Sigmoid colon (tissue), 7 donors: ENCODE data around the gene DIRAS1. TPM values are rescaled to one million over a fixed set of nuclear protein-coding genes. Genes with fewer than 3 reads are reported as not detected.
"Not testable (repeated sequence)": the region's sequence is repeated elsewhere in the genome, so short reads cannot be mapped to it uniquely, and the experiment has no call there.

Experiments used
- DNase-seq: peaks from one replicate; pipeline ENCODE4 v3.0.0-alpha.2; 2019
- H3K27ac ChIP-seq, 4 donors: fragments of 200-600 bp; sonication (generic); one replicate each; pipeline ENCODE4 v1.5.1; 2016 to 2019; ENCODE audit warnings: mild to moderate bottlenecking in 1 of 4
- H3K27me3 ChIP-seq, 3 donors: fragments of 200-600 bp; sonication (generic); one replicate each; pipeline ENCODE4 v1.5.1; 2019; ENCODE audit warnings: mild to moderate bottlenecking in 1 of 3
- H3K36me3 ChIP-seq, 4 donors: fragments of 200-600 bp; sonication (generic); one replicate each; pipeline ENCODE4 v1.5.1; 2016 to 2019
- H3K4me1 ChIP-seq, 4 donors: fragments of 200-600 bp; sonication (generic); one replicate each; pipeline ENCODE4 v1.5.1; 2017 to 2019
- H3K4me3 ChIP-seq, 4 donors: fragments of 200-600 bp; sonication (generic); one replicate each; pipeline ENCODE4 v1.5.1; 2017 to 2019; ENCODE audit warnings: mild to moderate bottlenecking in 2 of 4, moderate library complexity in 1 of 4
- H3K9me3 ChIP-seq, 4 donors: fragments of 200-600 bp in 3 of 4; sonication (generic) in 3 of 4; one replicate each; pipeline versions ENCODE4 v1.5.1 to v1.6.1; 2013 to 2019
- CTCF ChIP-seq, 4 experiments: fragments of 450-650 bp in 3 of 4; fragments of 200-600 bp in 1 of 4; IDR thresholded peaks; one replicate each; pipeline ENCODE4 v1.5.1; 2016 to 2019; ENCODE audit warnings: antibody characterized with exemption in 4 of 4, mild to moderate bottlenecking in 3 of 4, moderate library complexity in 2 of 4
- EP300 ChIP-seq, 4 donors: sonication (generic); formaldehyde crosslinking; IDR thresholded peaks; one replicate each; pipeline ENCODE4 v1.6.1; 2017; ENCODE audit warnings: antibody characterized with exemption in 4 of 4
- POLR2A ChIP-seq, 2 donors: fragments of 450-650 bp; IDR thresholded peaks; one replicate each; pipeline ENCODE4 v1.6.1; 2016; ENCODE audit warnings: antibody characterized with exemption in 2 of 2, mild to moderate bottlenecking in 2 of 2, moderate library complexity in 2 of 2
- POLR2AphosphoS5 ChIP-seq, 4 donors: sonication (generic); formaldehyde crosslinking; IDR thresholded peaks; one replicate each; pipeline ENCODE4 v1.6.1; 2017; ENCODE audit warnings: antibody characterized with exemption in 4 of 4
- WGBS, 2 donors: extraction: QIAGEN DNeasy Blood & Tissue Kit; methylation state at CpG; one replicate each; pipeline ENCODE4 v1.1.7; 2013; 5-methylcytosine and 5-hydroxymethylcytosine counted together
- intact Hi-C: fragments of 100-400 bp; cut with DNase I; formaldehyde crosslinking; loops from one replicate; pipeline ENCODE4 v1.15.1; 2023
- polyA plus RNA-seq, 3 donors: library from polyadenylated mRNA; stranded (reverse); fragments of 200-250 nt; gene quantifications; one replicate each; pipeline ENCODE4 v1.2.3, GENCODE V29; 2013
- total RNA-seq, 4 donors: library from RNA; depleted of rRNA; stranded (reverse); fragments of >200 nt; gene quantifications; one replicate each; pipeline ENCODE4 v1.1.0, GENCODE V29; 2016
- donor health status: healthy with polysubstance abuse.
- donor health status: Bipolar disorder and iron deficiency.
- donor health status: healthy.

Gene DIRAS1
- total and polyA plus RNA-seq, 7 donors, result 0.33 to 2.2 (median 1.4) TPM

- intact Hi-C loops, result no loop called here
- peaks cover 0 to 15% (median 8%) of the 10 kb centered on the region in 4 donors for H3K4me1 ChIP-seq
- no peaks in the 10 kb centered on the region for H3K9me3 ChIP-seq
- TF ChIP-seq POLR2AphosphoS5 (IDR thresholded peaks at IDR 0.05), result peak in 1 of 4 donors; percentile 37
- TF ChIP-seq POLR2A (IDR thresholded peaks at IDR 0.05), result no peak
- no peak overlapping the region for H3K27ac ChIP-seq
- no peak overlapping the region for H3K4me3 ChIP-seq
- no peaks in the 10 kb centered on the region for H3K27me3 ChIP-seq
- no peak for DNase-seq
- 87 to 93% methylated on average over 2 of the region's 2 CpGs for WGBS, 2 donors
- no peaks in the 10 kb centered on the region for H3K36me3 ChIP-seq
Observed at GRCh38 chr19:2679439-2679838, 41.7 kb downstream of the DIRAS1 start.

GRCh38 chr19:2678948-2679347 is 42.2 kb downstream of the DIRAS1 start:
- H3K27ac ChIP-seq, H3K9me3 ChIP-seq, DNase-seq, H3K27me3 ChIP-seq, H3K36me3 ChIP-seq, intact Hi-C loops, H3K4me3 ChIP-seq: not testable (repeated sequence)
- peaks cover 0 to 15% (median 9%) of the 10 kb centered on the region in 4 donors for H3K4me1 ChIP-seq
- 93 to 95% methylated on average over 5 of the region's 5 CpGs for WGBS, 2 donors

- Histone ChIP-seq H3K9me3 (no peaks in the 10 kb centered on the region), H3K4me3 (no peak overlapping the region), H3K4me1 (peaks cover 0 to 15% (median 9%) of the 10 kb centered on the region in 4 donors), H3K27me3 (no peaks in the 10 kb centered on the region), H3K36me3 (no peaks in the 10 kb centered on the region), H3K27ac (no peak overlapping the region)
- WGBS, 2 donors, result 64% methylated on average over 8 of the region's 8 CpGs
- TF ChIP-seq POLR2AphosphoS5 (IDR thresholded peaks at IDR 0.05) (no peak), CTCF (IDR thresholded peaks at IDR 0.05) (no peak), EP300 (IDR thresholded peaks at IDR 0.05) (no peak), POLR2A (IDR thresholded peaks at IDR 0.05) (no peak)
- intact Hi-C loops, result no loop called here
- DNase-seq, result no peak
Observed at GRCh38 chr19:2678044-2678671, 43.0 kb downstream of the DIRAS1 start.

DNA sequence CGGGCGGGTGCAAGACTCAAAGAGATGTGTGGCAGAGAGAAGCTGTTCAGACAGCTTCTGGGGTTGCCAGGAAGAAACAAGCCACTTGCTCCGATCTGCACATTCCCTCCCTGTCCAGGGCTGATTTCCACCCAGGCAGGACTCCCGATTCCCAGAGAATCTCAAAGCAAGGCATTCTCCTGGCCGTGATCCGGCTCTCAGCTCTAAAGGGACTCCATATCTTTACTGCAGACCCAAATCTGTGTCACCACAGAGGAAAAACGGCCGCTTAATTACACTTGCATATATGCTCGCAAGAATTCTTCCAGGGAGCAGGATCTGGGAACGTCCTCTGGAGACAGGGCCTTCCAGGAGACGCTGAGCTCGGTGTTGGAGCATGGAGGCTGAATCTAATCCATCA is 44.3 kb downstream of the DIRAS1 start:
- intact Hi-C loops, result no loop called here

DNA sequence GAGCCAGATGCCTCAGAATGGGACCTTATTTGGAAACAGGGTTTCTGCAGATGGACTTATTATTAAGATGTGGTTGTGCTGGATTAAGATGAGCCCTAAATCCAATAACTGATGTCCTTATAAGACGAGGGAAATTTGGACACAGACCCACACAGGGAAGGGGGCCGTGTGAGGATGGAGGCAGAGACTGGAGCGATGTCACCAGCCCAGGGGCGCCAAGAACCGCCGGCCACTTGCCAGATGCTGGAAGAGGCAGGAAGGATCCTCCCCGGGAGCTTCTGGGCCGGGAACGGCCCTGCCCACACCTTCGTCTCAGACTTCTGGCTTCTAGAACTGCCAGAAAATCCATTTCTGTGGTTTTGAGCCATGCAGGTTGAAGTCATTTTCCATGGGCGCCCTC is 45.3 kb downstream of the DIRAS1 start:
- no peak for TF ChIP-seq EP300 (IDR thresholded peaks at IDR 0.05)
- TF ChIP-seq CTCF (IDR thresholded peaks at IDR 0.05), result no peak
- no peak for TF ChIP-seq POLR2A (IDR thresholded peaks at IDR 0.05)
- no peak for TF ChIP-seq POLR2AphosphoS5 (IDR thresholded peaks at IDR 0.05)
- Histone ChIP-seq H3K4me1 (peaks cover 0 to 15% (median 9%) of the 10 kb centered on the region in 4 donors), H3K27ac (peak overlapping the region in 2 of 4 donors; percentile 53 to 80), H3K27me3 (no peaks in the 10 kb centered on the region), H3K9me3 (no peaks in the 10 kb centered on the region), H3K36me3 (no peaks in the 10 kb centered on the region), H3K4me3 (peak overlapping the region in 1 of 4 donors; percentile 37)
- intact Hi-C loops, result no loop called here
- 74 to 76% methylated on average over 11 of the region's 11 CpGs for WGBS, 2 donors
- no peak for DNase-seq

More for the DNA sequence above, 44.3 kb downstream of the DIRAS1 start:
- no peaks in the 10 kb centered on the region for H3K27me3 ChIP-seq
- H3K36me3 ChIP-seq, result no peaks in the 10 kb centered on the region
- H3K27ac ChIP-seq, result peak overlapping the region in 1 of 4 donors; percentile 80
- H3K4me1 ChIP-seq, result peaks cover 0 to 15% (median 9%) of the 10 kb centered on the region in 4 donors
- DNase-seq, result no peak
- 83 to 90% methylated on average over 12 of the region's 12 CpGs for WGBS, 2 donors
- no peak for TF ChIP-seq CTCF (IDR thresholded peaks at IDR 0.05)
- no peak for TF ChIP-seq POLR2A (IDR thresholded peaks at IDR 0.05)
- no peak for TF ChIP-seq POLR2AphosphoS5 (IDR thresholded peaks at IDR 0.05)
- no peak for TF ChIP-seq EP300 (IDR thresholded peaks at IDR 0.05)
- H3K4me3 ChIP-seq, result no peak overlapping the region
- H3K9me3 ChIP-seq, result no peaks in the 10 kb centered on the region

DNA sequence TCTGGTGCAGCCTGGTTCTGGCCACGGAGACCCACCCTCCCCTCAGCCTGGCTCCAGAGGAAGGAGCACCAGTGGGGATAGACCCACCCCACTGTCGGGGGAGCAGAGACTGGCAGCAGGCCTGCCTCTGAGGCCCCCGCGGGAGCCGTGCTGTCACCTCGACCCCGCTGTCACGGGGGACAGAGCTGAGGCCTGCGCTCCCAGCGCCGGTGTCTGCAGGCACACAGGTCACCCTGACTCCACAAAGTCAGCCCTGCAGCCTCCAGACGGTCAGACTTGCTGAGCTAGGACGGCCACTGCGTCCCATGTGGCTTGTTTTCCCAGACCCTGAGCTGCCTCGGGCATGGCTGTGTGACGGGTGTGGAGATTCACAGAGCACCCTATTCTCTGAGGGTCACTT is 51.0 kb downstream of the DIRAS1 start:
- Histone ChIP-seq H3K4me3 (no peak overlapping the region), H3K27ac (no peak overlapping the region), H3K9me3 (no peaks in the 10 kb centered on the region), H3K4me1 (peaks cover 0 to 5% (median 4%) of the 10 kb centered on the region in 4 donors), H3K27me3 (no peaks in the 10 kb centered on the region), H3K36me3 (no peaks in the 10 kb centered on the region)
- WGBS, 2 donors, result 83 to 89% methylated on average over 16 of the region's 16 CpGs
- no peak for TF ChIP-seq POLR2AphosphoS5 (IDR thresholded peaks at IDR 0.05)
- no peak for TF ChIP-seq CTCF (IDR thresholded peaks at IDR 0.05)
- TF ChIP-seq EP300 (IDR thresholded peaks at IDR 0.05), result no peak
- TF ChIP-seq POLR2A (IDR thresholded peaks at IDR 0.05), result no peak
- intact Hi-C loops, result no loop called here
- DNase-seq, result no peak
